ENCODE measurements around the gene PVALEF. TPM values are rescaled to one million over a fixed set of nuclear protein-coding genes. Genes with fewer than 3 reads are reported as not detected.

The PVALEF gene
- total and polyA plus RNA-seq, 7 donors: not detected

DNA sequence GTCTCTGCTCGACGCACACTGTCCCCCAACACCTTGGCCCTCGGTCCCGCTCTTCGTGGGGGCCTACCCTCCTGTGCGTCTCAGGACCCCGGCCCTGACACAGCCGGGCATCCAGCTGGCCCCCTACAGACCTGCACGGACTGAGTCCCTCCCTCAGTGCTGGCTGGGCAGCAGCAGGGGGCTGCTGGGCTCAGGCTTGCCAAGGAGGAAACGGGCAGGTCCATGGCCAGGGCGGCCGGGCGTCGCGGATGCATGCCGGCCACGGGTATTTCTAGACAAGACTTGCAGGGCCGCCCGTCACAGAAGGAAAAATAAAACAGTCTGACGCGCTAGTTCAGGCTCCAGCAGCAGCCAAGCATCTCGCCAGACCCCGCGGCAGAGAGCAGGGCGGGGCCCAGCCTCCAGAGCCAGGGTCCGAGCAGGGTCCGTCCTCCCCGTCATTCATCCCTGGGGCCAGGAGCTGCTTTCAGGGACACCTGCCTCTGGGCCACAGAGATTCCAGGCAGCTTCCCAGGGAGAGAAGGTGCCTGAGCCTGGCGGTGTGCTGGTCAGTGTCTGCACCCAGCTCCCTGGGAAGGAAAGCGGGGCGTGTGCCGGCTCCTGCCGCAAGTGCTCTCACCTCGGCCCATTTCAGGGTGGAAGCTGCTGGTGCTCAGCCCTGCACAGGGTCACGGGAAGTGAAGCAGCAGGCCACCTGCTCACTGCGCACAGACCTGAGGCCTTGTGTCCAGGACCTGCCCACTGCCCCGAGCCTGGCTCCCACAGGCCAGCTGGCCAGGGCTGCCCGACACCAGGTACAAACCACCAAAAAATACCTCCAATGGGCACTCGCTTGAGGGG is 7.2 kb upstream of the PVALEF start:
- no peaks in the 10 kb centered on the region for H3K9me3 ChIP-seq
- H3K27me3 ChIP-seq (ENCODE audit: insufficient read depth in 3 of 3, low read length in 2 of 3): peaks cover 0 to 5% (median 0%) of the 10 kb centered on the region in 3 donors
- H3K4me1 ChIP-seq: no peaks in the 10 kb centered on the region
- intact Hi-C loops (cut with DNase I): no loop called here
- TF ChIP-seq, protein P1, sequence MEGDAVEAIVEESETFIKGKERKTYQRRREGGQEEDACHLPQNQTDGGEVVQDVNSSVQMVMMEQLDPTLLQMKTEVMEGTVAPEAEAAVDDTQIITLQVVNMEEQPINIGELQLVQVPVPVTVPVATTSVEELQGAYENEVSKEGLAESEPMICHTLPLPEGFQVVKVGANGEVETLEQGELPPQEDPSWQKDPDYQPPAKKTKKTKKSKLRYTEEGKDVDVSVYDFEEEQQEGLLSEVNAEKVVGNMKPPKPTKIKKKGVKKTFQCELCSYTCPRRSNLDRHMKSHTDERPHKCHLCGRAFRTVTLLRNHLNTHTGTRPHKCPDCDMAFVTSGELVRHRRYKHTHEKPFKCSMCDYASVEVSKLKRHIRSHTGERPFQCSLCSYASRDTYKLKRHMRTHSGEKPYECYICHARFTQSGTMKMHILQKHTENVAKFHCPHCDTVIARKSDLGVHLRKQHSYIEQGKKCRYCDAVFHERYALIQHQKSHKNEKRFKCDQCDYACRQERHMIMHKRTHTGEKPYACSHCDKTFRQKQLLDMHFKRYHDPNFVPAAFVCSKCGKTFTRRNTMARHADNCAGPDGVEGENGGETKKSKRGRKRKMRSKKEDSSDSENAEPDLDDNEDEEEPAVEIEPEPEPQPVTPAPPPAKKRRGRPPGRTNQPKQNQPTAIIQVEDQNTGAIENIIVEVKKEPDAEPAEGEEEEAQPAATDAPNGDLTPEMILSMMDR (IDR thresholded peaks at IDR 0.05): no peak
- no peak overlapping the region for H3K4me3 ChIP-seq
- no peaks in the 10 kb centered on the region for H3K36me3 ChIP-seq (ENCODE audit: insufficient read depth in 1 of 2, low read depth in 1 of 2)
- H3K27ac ChIP-seq: no peak overlapping the region
- DNase-seq (peak; percentile 7 to 32), ATAC-seq (no peak)
- WGBS, 3 donors: 82 to 88% (median 82%) methylated on average over 29 to 39 of the region's 39 CpGs

DNA sequence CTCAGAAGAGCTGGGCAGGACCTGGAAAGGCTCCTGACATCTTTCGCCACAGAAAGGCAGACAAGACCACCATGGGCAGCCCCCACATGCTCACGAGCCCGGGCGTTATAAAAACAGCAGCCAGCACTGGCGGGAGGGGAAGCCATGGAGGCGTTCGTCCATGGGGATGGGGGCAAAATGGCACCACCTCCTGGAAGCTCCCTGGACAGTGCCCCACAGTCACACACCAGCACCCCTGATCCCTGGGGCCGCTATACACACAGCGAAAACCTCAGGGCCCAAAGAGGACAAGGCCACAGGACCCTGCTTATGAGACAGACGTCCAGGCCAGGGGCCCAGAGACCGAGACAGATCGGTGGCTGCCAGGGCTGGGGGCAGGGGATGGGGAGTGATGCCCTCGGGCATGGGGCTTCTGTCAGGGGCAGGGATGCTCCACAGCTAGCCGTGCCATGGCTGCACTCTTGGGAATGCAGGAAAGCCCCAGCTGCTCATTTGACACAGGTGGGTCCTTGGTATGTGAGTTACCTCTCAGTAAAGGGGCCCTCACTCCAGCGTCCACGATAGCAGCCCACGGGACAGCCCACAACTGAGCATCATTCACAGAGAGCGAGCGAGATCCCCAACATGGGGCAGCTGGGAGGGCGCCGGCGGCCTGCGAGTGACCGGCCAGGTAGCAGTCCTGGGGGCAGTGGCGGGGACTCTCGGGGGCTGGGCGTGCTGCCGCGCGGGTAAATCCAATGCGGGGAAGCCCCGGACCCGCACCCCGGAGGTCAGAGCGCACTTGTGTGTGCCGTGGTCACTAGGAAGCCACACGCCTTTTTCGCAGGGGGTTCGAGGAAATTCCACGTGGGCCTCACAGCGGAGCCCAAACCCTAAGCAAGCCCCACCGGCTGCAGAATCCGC is 6.4 kb upstream of the PVALEF start:
- peak; percentile 8 to 44 for DNase-seq
- 88 to 90% (median 90%) methylated on average over 40 to 43 of the region's 43 CpGs for WGBS, 3 donors
- no peaks in the 10 kb centered on the region for H3K9me3 ChIP-seq
- H3K4me1 ChIP-seq: no peaks in the 10 kb centered on the region
- peaks cover 0 to 4% (median 4%) of the 10 kb centered on the region in 3 donors for H3K27me3 ChIP-seq (ENCODE audit: insufficient read depth in 3 of 3, low read length in 2 of 3)
- TF ChIP-seq, protein P1 (IDR thresholded peaks at IDR 0.05): no peak
- no peak overlapping the region for H3K4me3 ChIP-seq
- intact Hi-C loops (cut with DNase I): no loop called here
- no peaks in the 10 kb centered on the region for H3K36me3 ChIP-seq (ENCODE audit: insufficient read depth in 1 of 2, low read depth in 1 of 2)
- H3K27ac ChIP-seq: no peak overlapping the region
- ATAC-seq: no peak

DNA sequence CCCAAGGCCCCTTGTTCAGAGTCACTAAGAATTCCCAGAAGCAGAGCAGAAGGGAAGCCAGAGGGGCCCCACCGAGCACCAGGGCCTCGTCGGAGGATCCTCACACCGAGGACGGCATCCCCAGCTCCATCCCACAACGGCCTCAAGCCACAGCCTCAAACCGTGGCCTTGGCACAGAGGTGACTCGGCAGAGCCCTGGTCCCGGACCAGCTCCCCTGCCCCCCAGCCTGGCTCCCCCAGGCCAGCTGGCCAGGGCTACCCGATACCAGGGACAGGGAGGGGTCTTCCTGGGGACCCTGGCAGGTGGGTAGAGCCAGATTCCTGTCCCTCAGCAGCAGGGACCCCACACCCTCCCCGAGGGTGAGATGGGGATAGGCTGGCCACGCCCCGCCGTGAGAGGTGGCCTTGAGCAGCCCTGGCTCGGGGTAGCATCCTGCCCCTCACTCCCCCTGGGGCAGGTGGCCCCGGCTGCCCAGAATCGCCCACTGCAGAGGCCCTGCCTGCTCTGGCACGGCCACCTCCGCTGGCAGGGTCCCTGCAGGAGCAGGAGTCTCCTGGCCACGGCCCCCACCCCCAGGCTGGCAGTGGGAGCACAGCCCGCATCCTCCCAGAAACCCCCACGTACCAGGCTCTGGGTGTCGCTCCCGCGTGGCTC is 5.6 kb upstream of the PVALEF start:
- Histone ChIP-seq H3K9me3 (no peaks in the 10 kb centered on the region), H3K4me3 (peak overlapping the region; percentile 52), H3K36me3 (ENCODE audit: insufficient read depth in 1 of 2, low read depth in 1 of 2) (no peaks in the 10 kb centered on the region), H3K27me3 (ENCODE audit: insufficient read depth in 3 of 3, low read length in 2 of 3) (peaks cover 0 to 12% (median 4%) of the 10 kb centered on the region in 3 donors), H3K27ac (peak overlapping the region; percentile 16), H3K4me1 (no peaks in the 10 kb centered on the region)
- peak in 1 of 2 donors; percentile 12 for DNase-seq
- intact Hi-C loops (cut with DNase I): no loop called here
- TF ChIP-seq, protein P1 (IDR thresholded peaks at IDR 0.05): no peak
- 67 to 70% (median 68%) methylated on average over 20 to 25 of the region's 25 CpGs for WGBS, 3 donors
- no peak for ATAC-seq

DNA sequence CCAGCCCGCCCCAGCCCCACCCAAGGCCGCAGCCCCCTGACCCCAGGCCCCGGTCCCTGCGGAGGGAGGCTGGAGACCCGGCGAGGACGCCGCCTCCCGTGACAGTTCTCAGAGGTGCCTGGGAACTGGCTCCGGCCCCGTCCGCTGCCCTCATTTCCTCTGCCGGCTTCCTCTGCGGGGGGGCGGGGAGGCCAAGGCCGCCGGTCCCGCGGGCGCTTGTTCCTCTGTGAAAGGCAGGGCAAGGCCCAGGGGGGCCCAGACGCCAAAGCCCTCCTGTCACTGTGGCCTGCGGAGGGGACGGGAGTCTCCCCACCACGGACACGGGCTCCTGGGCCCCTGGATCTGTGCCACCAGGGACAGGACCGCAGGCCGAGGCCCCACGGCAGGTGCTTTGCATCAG is 5.0 kb upstream of the PVALEF start:
- Histone ChIP-seq H3K27me3 (ENCODE audit: insufficient read depth in 3 of 3, low read length in 2 of 3) (peaks cover 0 to 18% (median 8%) of the 10 kb centered on the region in 3 donors), H3K27ac (peak overlapping the region; percentile 16), H3K4me1 (no peaks in the 10 kb centered on the region), H3K4me3 (peak overlapping the region; percentile 52), H3K36me3 (ENCODE audit: insufficient read depth in 1 of 2, low read depth in 1 of 2) (no peaks in the 10 kb centered on the region), H3K9me3 (no peaks in the 10 kb centered on the region)
- intact Hi-C loops (cut with DNase I): no loop called here
- DNase-seq: peak; percentile 49 to 74
- 52 to 55% (median 54%) methylated on average over 24 to 28 of the region's 28 CpGs for WGBS, 3 donors
- TF ChIP-seq, protein P1 (IDR thresholded peaks at IDR 0.05): no peak
- ATAC-seq: peak in 1 of 4 donors; percentile 24
